Lower lobe of right lung (tissue), 2 donors: ENCODE data around the gene HEPN1. TPM values are rescaled to one million over a fixed set of nuclear protein-coding genes. Genes with fewer than 3 reads are reported as not detected.
A peak's percentile ranks its signal among the peaks of the same experiment; 100 is the strongest.

ENCODE experiments used
- ATAC-seq, 2 donors: fragments of 200-7000 bp; cut with Tn5 transposase; one replicate each; pipeline ENCODE4 v1.9.1; 2020 to 2022; ENCODE audit warnings: mild to moderate bottlenecking in 2 of 2, moderate library complexity in 2 of 2
- DNase-seq: peaks from one replicate; pipeline ENCODE4 v3.0.0-alpha.2; 2020
- H3K27ac ChIP-seq: fragments of 200-600 bp; one replicate; pipeline ENCODE4 v1.8.0; 2022
- H3K27me3 ChIP-seq: fragments of 200-600 bp; one replicate; pipeline ENCODE4 v1.8.0; 2022; ENCODE audit warnings: low read depth
- H3K36me3 ChIP-seq: fragments of 200-600 bp; one replicate; pipeline ENCODE4 v1.8.0; 2022; ENCODE audit warnings: mild to moderate bottlenecking
- H3K4me1 ChIP-seq: fragments of 200-600 bp; one replicate; pipeline ENCODE4 v1.8.0; 2022
- H3K4me3 ChIP-seq: fragments of 200-600 bp; one replicate; pipeline ENCODE4 v1.8.0; 2022; ENCODE audit warnings: mild to moderate bottlenecking
- H3K9me3 ChIP-seq: fragments of 200-600 bp; one replicate; pipeline ENCODE4 v1.8.0; 2022
- intact Hi-C: fragments of 100-400 bp; cut with DNase I; formaldehyde crosslinking; loops from one replicate; pipeline ENCODE4 v1.11.0; 2022
- total RNA-seq: library from RNA; stranded (reverse); fragmentation: NEBNext Ultra II Directional; extraction: Animal tissue kit (Norgen Biotek cat#: 25700); gene quantifications from one replicate; pipeline ENCODE4 v1.2.1, GENCODE V29; 2021
- TF ChIP-seq, protein P1 (sequence below): fragments of 200-600 bp; IDR thresholded peaks from one replicate; pipeline ENCODE4 v1.8.0; 2022; ENCODE audit warnings: antibody characterized with exemption, mild to moderate bottlenecking
- donor health status: DM: no; HTN: yes; CAD: no; lungs with severe emphysema.

The HEPN1 gene
- total RNA-seq, 1 donor from 2014 or later = not detected

DNA sequence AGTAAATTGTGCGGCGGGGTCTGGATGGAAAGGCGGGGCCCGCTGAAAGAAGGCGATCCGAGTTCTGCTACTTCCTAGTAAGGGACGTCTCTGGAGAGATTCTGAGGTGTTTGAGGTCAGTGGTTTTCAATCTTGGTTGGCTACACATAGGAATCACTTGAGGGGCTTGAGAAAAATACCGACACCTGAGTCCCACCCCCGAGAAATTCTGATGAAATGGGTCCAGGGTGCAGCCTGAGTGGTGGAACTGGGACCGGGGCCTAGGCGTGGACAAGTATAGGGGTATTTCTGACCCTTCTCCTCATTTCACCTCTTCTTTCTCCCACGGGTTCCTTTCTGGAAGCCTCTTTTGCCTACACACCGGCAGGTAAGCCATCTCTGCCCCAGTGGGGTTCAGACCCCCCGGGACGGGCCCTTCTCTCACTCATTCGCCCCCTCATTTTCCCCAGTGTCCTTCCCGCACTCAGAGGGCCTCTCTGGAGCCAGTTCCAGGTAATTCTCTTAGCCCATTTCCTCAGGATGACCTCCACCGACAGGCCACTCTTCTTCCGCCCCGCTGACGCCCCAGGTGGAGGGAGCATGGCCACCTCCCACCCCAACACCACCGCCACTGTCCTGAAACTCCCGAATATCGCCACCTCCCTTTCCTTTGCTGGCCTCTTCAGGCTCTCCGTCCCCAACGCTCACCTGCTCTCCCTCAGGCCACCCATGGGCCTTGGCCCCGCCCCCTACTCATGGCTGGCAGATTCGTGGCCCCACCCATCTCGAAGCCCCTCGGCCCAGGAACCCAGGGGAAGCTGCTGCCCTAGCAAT, 42.0 kb upstream of the HEPN1 start:
- intact Hi-C loops = no loop called here
- ATAC-seq (peak in 1 of 2 donors; percentile 5), DNase-seq (no peak)
- Histone ChIP-seq H3K9me3 (no peaks in the 10 kb centered on the region), H3K4me1 (peaks cover 16% of the 10 kb centered on the region), H3K36me3 (no peaks in the 10 kb centered on the region), H3K4me3 (peak overlapping the region; percentile 65), H3K27me3 (peaks cover 20% of the 10 kb centered on the region), H3K27ac (peak overlapping the region; percentile 92)
- TF ChIP-seq, protein P1, sequence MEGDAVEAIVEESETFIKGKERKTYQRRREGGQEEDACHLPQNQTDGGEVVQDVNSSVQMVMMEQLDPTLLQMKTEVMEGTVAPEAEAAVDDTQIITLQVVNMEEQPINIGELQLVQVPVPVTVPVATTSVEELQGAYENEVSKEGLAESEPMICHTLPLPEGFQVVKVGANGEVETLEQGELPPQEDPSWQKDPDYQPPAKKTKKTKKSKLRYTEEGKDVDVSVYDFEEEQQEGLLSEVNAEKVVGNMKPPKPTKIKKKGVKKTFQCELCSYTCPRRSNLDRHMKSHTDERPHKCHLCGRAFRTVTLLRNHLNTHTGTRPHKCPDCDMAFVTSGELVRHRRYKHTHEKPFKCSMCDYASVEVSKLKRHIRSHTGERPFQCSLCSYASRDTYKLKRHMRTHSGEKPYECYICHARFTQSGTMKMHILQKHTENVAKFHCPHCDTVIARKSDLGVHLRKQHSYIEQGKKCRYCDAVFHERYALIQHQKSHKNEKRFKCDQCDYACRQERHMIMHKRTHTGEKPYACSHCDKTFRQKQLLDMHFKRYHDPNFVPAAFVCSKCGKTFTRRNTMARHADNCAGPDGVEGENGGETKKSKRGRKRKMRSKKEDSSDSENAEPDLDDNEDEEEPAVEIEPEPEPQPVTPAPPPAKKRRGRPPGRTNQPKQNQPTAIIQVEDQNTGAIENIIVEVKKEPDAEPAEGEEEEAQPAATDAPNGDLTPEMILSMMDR = no peak

DNA sequence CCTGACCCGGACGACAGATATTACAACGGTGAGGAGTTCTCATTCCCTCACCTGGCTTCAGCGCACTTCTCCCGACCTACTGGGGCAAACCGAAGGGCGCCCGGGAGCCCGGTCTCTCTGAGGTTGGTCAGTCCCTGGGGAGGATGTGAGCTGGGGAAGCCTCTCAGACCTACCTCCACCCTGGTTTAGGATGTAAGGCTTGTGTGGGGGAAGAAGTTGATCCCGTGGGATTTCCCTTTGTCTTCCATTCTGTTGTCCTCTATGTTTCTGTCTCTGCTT, 41.5 kb upstream of the HEPN1 start:
- intact Hi-C loops = no loop called here
- H3K27ac ChIP-seq = peak overlapping the region; percentile 92
- peaks cover 15% of the 10 kb centered on the region for H3K27me3 ChIP-seq
- ATAC-seq = no peak
- no peaks in the 10 kb centered on the region for H3K9me3 ChIP-seq
- peaks cover 22% of the 10 kb centered on the region for H3K4me1 ChIP-seq
- H3K36me3 ChIP-seq = no peaks in the 10 kb centered on the region
- DNase-seq = no peak
- TF ChIP-seq, protein P1 = no peak
- peak overlapping the region; percentile 65 for H3K4me3 ChIP-seq

DNA sequence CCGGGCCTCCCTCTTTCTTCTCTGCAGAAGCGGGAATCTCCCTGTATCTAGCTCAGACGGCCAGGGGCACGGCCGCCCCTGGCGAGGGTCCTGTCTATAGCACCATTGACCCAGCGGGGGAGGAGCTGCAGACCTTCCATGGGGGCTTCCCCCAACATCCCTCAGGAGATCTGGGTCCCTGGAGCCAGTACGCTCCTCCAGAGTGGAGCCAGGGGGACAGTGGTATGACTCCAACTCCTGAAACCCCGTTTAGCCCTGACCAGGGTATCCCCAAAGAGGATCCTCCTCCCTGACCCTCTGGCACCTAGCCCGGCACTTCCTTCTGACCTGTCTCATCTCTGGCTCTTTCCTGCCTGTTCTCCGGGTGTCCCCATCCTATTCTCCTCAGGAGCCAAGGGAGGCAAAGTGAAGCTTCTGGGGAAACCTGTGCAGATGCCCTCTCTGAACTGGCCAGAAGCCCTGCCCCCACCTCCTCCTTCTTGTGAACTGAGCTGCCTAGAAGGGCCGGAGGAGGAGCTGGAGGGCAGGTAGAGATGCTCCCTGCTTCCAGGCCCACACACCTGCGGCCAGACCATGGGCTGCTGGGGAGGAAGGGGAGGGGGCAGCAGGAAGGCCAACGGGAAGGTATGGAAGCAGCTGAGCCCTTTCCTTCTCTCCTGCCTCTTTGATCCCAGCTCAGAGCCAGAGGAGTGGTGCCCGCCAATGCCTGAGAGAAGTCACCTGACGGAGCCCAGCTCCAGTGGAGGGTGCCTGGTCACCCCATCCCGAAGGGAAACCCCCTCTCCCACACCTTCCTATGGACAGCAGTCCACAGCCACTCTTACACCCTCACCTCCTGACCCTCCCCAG, 40.9 kb upstream of the HEPN1 start:
- TF ChIP-seq, protein P1 = no peak
- Histone ChIP-seq H3K4me1 (peaks cover 28% of the 10 kb centered on the region), H3K27ac (no peak overlapping the region), H3K4me3 (no peak overlapping the region), H3K27me3 (peaks cover 9% of the 10 kb centered on the region), H3K9me3 (no peaks in the 10 kb centered on the region), H3K36me3 (no peaks in the 10 kb centered on the region)
- ATAC-seq (no peak), DNase-seq (no peak)
- intact Hi-C loops = no loop called here

DNA sequence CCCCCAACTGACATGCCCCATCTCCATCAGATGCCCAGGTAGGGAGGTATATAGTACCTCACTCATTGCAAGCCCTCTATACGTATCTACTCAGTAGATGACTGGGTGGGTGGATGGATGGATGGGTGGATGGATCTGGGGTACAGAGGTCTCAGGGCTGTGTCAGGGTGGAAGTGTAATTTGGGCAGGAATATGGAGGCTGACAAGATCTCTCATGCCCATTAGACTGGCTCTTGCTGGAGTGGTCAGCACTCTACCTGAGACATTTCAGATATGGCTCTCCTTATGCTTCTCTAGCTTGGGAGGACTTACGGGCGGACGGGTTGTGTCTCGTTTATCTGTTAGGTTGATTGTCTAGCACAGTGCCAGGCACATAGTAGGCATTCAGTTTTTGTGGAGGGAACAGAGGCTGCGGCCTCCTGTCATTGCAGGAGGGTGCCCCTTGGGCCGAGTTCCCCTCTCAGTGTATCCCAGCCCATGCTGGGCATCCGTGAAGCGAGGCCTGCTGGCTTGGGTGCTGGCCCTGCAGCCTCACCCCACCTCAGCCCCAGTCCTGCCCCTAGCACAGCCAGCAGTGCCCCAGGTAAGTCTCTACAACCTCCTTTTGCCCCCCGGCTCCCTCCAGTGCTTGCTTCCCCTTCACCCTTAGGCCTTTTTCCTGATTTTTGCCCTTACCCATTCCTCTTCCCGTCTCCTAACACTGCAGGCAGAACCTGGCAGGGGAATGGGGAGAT, 40.1 kb upstream of the HEPN1 start:
- Histone ChIP-seq H3K27ac (no peak overlapping the region), H3K4me3 (no peak overlapping the region), H3K27me3 (peaks cover 7% of the 10 kb centered on the region), H3K4me1 (peaks cover 35% of the 10 kb centered on the region), H3K36me3 (no peaks in the 10 kb centered on the region), H3K9me3 (no peaks in the 10 kb centered on the region)
- no peak for DNase-seq
- TF ChIP-seq, protein P1 = no peak
- intact Hi-C loops = no loop called here
- ATAC-seq = no peak

DNA sequence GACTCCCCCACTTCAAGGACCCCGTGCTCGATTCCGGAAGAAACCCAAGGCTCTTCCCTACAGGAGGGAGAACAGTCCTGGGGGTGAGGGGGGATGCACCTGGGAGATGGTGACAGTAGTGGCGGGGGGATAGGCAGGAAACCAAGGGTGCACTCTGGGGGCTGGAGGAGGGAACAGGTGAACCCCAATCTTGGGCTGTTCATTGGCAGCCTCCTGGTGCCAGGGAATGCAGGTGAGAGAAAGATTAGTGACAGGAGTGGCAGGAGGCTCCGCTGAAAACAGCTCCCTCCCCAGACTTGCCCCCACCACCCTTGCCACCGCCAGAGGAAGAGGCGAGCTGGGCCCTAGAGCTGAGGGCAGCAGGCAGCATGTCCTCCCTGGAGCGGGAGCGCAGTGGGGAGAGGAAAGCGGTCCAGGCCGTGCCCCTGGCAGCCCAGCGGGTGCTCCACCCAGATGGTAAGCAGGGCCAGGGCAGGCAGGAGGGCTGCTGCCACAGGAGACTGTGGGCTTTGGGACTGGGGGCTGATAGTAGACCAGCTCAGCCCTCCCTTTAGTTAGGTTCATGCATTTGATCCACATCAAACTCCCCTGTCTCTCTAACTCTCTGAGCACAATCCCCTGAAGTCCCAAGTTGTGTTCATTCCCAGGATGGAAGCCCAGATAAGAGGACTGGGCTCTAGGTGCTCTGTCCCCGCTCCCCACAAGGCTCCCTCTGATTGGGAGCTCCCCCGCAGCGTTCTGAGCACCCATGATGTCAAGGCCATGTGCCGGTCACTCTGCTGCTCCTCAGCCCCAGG, 39.4 kb upstream of the HEPN1 start:
- Histone ChIP-seq H3K27ac (no peak overlapping the region), H3K4me3 (no peak overlapping the region), H3K27me3 (peaks cover 2% of the 10 kb centered on the region), H3K9me3 (no peaks in the 10 kb centered on the region), H3K36me3 (no peaks in the 10 kb centered on the region), H3K4me1 (peaks cover 43% of the 10 kb centered on the region)
- ATAC-seq (no peak), DNase-seq (no peak)
- TF ChIP-seq, protein P1 = no peak
- intact Hi-C loops = no loop called here
